A549 (cell line): ENCODE measurements around the gene ATP5F1A. TPM values are rescaled to one million over a fixed set of nuclear protein-coding genes. Genes with fewer than 3 reads are reported as not detected.
"Not testable (repeated sequence)": the region's sequence is repeated elsewhere in the genome, so short reads cannot be mapped to it uniquely, and the experiment has no call there.

Experiments used
- ATAC-seq, 2 experiments: fragments of 200-7000 bp in 1 of 2; fragments of >200 bp in 1 of 2; cut with Nextera tagmentation in 1 of 2; cut with Tn5 transposase in 1 of 2; 3 replicates each; pipeline versions ENCODE4 v1.8.0 to v1.9.1; 2018 to 2020; ENCODE audit warnings: mild to moderate bottlenecking in 1 of 2, moderate library complexity in 1 of 2
- CTCF ChIA-PET: fragments of 300-600 bp; sonication (Branson Sonifier 250); formaldehyde crosslinking; extraction: SDS; loops from one replicate; lab custom pipeline; 2021; ENCODE audit warnings: antibody characterized with exemption, inconsistent platforms; lab: Yijun Ruan, JAX
- POLR2A ChIA-PET: fragments of 350-600 bp; formaldehyde crosslinking; extraction: SDS; loops from one replicate; lab custom pipeline; 2021; ENCODE audit warnings: antibody characterized with exemption, inconsistent platforms; lab: Yijun Ruan, JAX
- DNase-seq, 2 experiments: peaks; one replicate each; pipeline versions ENCODE4 v3.0.0 to v3.0.0-alpha.2; 2011 to 2016; ENCODE audit warnings: low read depth in 1 of 2, low spot score in 1 of 2
- FAIRE-seq: peaks from 2 replicates; lab custom pipeline; 2011; peaks lifted over from hg19 to GRCh38; lab: Jason Lieb, UNC
- H3K27ac ChIP-seq, 2 experiments: fragments of >200 bp; sonication (Bioruptor Twin); formaldehyde crosslinking; 3 replicates each; pipeline ENCODE4 v1.5.1; 2016 to 2017
- H3K4me1 ChIP-seq: fragments of >200 bp; sonication (Bioruptor Twin); formaldehyde crosslinking; 3 replicates; pipeline ENCODE4 v1.6.1; 2016
- H3K4me2 ChIP-seq: fragments of >200 bp; sonication (Bioruptor Twin); formaldehyde crosslinking; 3 replicates; pipeline ENCODE4 v1.6.1; 2016
- H3K4me3 ChIP-seq: fragments of >200 bp; sonication (Bioruptor Twin); formaldehyde crosslinking; 3 replicates; pipeline ENCODE4 v1.5.1; 2016
- H3K9me3 ChIP-seq: fragments of >200 bp; sonication (Bioruptor Twin); formaldehyde crosslinking; 3 replicates; pipeline ENCODE4 v1.6.1; 2016
- ATOH8 ChIP-seq: fragments of 250-450 bp; sonication (Bioruptor Pico); IDR thresholded peaks from 2 replicates; pipeline ENCODE4 v1.5.0; 2020; ENCODE audit warnings: low read depth, mild to moderate bottlenecking, moderate library complexity
- BHLHE40 ChIP-seq: IDR thresholded peaks from 2 replicates; pipeline ENCODE4 v1.6.1; 2012; ENCODE audit warnings: low read depth, low read length, inconsistent platforms
- CBX2 ChIP-seq: fragments of 200-600 bp; sonication (generic); IDR thresholded peaks from 2 replicates; pipeline ENCODE4 v1.6.1; 2016; ENCODE audit warnings: low read depth, mild to moderate bottlenecking, borderline replicate concordance
- CBX8 ChIP-seq: fragments of 200-600 bp; sonication (generic); IDR thresholded peaks from 2 replicates; pipeline ENCODE4 v1.6.1; 2016
- EP300 ChIP-seq, 2 experiments: fragments of >200 bp; sonication (Bioruptor Twin); formaldehyde crosslinking; IDR thresholded peaks; 2 replicates in 1 of 2; 3 replicates in 1 of 2; pipeline ENCODE4 v1.6.1; 2016 to 2017
- FOSB ChIP-seq: fragments of 250-450 bp; sonication (Bioruptor Pico); IDR thresholded peaks from 2 replicates; pipeline ENCODE4 v1.5.0; 2020; ENCODE audit warnings: mild to moderate bottlenecking, moderate library complexity
- MYC ChIP-seq: IDR thresholded peaks from 2 replicates; pipeline ENCODE4 v1.6.1; 2012; ENCODE audit warnings: mild to moderate bottlenecking, inconsistent platforms, low read length, improper control_type of control experiment, borderline replicate concordance
- RAD21 ChIP-seq, 2 experiments: fragments of >200 bp in 1 of 2; sonication (Bioruptor Twin) in 1 of 2; formaldehyde crosslinking in 1 of 2; IDR thresholded peaks in 1 of 2; conservative IDR thresholded peaks in 1 of 2; 2 replicates in 1 of 2; 3 replicates in 1 of 2; pipeline ENCODE4 v1.6.1; 2012 to 2018; ENCODE audit warnings: inconsistent platforms in 1 of 2
- RCOR1 ChIP-seq: fragments of 150-350 bp; IDR thresholded peaks from 2 replicates; pipeline ENCODE4 v1.6.1; 2014; ENCODE audit warnings: antibody characterized with exemption, low read length, low read depth
- RFX5 ChIP-seq: fragments of 450-650 bp; IDR thresholded peaks from 2 replicates; pipeline ENCODE4 v1.7.1; 2014; ENCODE audit warnings: antibody characterized with exemption, mild to moderate bottlenecking, moderate library complexity
- TFCP2L1 ChIP-seq: fragments of 250-450 bp; sonication (Bioruptor Pico); IDR thresholded peaks from 2 replicates; pipeline ENCODE4 v1.5.0; 2021; ENCODE audit warnings: mild to moderate bottlenecking
- ZC3H11A ChIP-seq: fragments of 450-650 bp; IDR thresholded peaks from 2 replicates; pipeline ENCODE4 v1.6.1; 2014; ENCODE audit warnings: antibody characterized with exemption, mild to moderate bottlenecking
- WGBS: methylation state at CpG from one replicate; pipeline ENCODE4 v1.1.6; 2017; ENCODE audit errors: missing lambda C conversion rate; 5-methylcytosine and 5-hydroxymethylcytosine counted together
- polyA plus RNA-seq, 4 experiments: library from polyadenylated mRNA; depleted of rRNA in 3 of 4; stranded (reverse); fragments of >200 nt; fragmentation: RNase III in 1 of 4; extraction: RNeasy Plus Mini Kit Qiagen cat#74134 plus additional on column Dnase treatment in 1 of 4; gene quantifications; 2 replicates in 3 of 4; 3 replicates in 1 of 4; pipeline ENCODE4 v1.2.3, GENCODE V29; 2011 to 2017
- TF ChIP-seq, protein P1 (sequence below): fragments of >200 bp; sonication (Bioruptor Twin); formaldehyde crosslinking; IDR thresholded peaks from 3 replicates; pipeline ENCODE4 v1.5.1; 2016

The ATP5F1A gene
- polyA plus RNA-seq, 2 of the 4 experiments (the other 2 are of a cell fraction) = 422 to 543 TPM

GRCh38 chr18:46097431-46097800 lies 680 bp downstream of the ATP5F1A start:
- Histone ChIP-seq H3K9me3 (no peaks in the 10 kb centered on the region), H3K4me2 (peak overlapping the region; percentile 88), H3K4me1 (peaks cover 7% of the 10 kb centered on the region; the same call in 1 of the 3 replicates), H3K4me3 (peak overlapping the region; percentile 98), H3K27ac (peak overlapping the region; percentile 97 to 99)
- no peak for TF ChIP-seq CBX2
- TF ChIP-seq RCOR1 = no peak
- no peak for TF ChIP-seq BHLHE40
- TF ChIP-seq FOSB (CRISPR knock-in tag) = no peak
- TF ChIP-seq RFX5 = no peak
- TF ChIP-seq ATOH8 (CRISPR knock-in tag) = no peak
- TF ChIP-seq RAD21 (conservative IDR thresholded peaks at IDR 0.05 in 1 of 2, IDR thresholded peaks at IDR 0.05 in 1 of 2) = no peak
- TF ChIP-seq CBX8 = no peak
- ChIA-PET POLR2A (interaction anchor here (0.7 kb wide), 1 partner anchor 561 kb away, joined by 4 read pairs; no protein-coding TSS in a partner anchor), CTCF (no interaction called here)
- ATAC-seq = no peak
- no peak for DNase-seq
- under 1% methylated on average over 8 of the region's 8 CpGs for WGBS
- no peak for FAIRE-seq

GRCh38 chr18:46096651-46097300 lies 1.3 kb downstream of the ATP5F1A start:
- CTCF ChIA-PET = interaction anchor here (0.9 kb wide), 1 partner anchor 23 kb away, joined by 3 read pairs; no protein-coding TSS in a partner anchor
- TF ChIP-seq RFX5 (no peak), TFCP2L1 (no peak), ZC3H11A (no peak), MYC (no peak)
- TF ChIP-seq, protein P1, sequence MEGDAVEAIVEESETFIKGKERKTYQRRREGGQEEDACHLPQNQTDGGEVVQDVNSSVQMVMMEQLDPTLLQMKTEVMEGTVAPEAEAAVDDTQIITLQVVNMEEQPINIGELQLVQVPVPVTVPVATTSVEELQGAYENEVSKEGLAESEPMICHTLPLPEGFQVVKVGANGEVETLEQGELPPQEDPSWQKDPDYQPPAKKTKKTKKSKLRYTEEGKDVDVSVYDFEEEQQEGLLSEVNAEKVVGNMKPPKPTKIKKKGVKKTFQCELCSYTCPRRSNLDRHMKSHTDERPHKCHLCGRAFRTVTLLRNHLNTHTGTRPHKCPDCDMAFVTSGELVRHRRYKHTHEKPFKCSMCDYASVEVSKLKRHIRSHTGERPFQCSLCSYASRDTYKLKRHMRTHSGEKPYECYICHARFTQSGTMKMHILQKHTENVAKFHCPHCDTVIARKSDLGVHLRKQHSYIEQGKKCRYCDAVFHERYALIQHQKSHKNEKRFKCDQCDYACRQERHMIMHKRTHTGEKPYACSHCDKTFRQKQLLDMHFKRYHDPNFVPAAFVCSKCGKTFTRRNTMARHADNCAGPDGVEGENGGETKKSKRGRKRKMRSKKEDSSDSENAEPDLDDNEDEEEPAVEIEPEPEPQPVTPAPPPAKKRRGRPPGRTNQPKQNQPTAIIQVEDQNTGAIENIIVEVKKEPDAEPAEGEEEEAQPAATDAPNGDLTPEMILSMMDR = no peak
- TF ChIP-seq, all 56 proteins: peak for 0
- POLR2A ChIA-PET = interaction anchor here (0.6 to 0.7 kb wide), 3 partner anchors 7 to 562 kb away, joined by 3 to 4 read pairs (median 4); partner anchors contain the start of gene HAUS1

DNA sequence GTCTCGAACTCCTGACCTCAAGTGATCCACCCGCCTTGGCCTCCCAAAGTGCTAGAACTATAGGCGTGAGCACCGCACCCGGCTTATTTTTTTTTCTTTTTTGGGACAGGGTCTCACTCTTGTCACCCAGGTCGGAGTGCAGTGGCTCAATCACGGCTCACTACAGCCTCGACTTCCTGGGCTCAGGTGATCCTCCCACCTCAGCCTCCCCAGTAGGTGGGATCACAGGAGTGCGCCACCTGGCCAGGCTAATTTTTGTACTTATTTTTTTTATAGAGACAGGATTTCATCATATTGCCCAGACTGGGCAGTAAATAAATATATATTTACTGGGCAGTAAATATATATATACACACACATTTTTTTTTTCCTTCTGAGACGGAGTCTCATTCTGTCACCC lies 2.6 kb downstream of the ATP5F1A start:
- no peak overlapping the region for H3K4me3 ChIP-seq
- ATAC-seq = no peak
- H3K4me2 ChIP-seq = 0 out of 3 replicates have a peak overlapping the region, but pooled peaks have one; percentile 88
- WGBS = 98% methylated on average over 10 of the region's 10 CpGs
- CTCF ChIA-PET = no interaction called here
- POLR2A ChIA-PET = no interaction called here
- TF ChIP-seq EP300 (IDR thresholded peaks at IDR 0.05) (no peak), FOSB (CRISPR knock-in tag) (no peak)
- no peaks in the 10 kb centered on the region for H3K9me3 ChIP-seq
- DNase-seq = no peak
- no peak for FAIRE-seq
- H3K27ac ChIP-seq = no peak overlapping the region
- H3K4me1 ChIP-seq = peaks cover 7% of the 10 kb centered on the region; the same call in 1 of the 3 replicates

More at GRCh38 chr18:46096651-46097300, 1.3 kb downstream of the ATP5F1A start:
- DNase-seq (peak in 1 of 2 experiments; percentile 15), ATAC-seq (no peak), FAIRE-seq (no peak)
- Histone ChIP-seq H3K27ac (peak overlapping the region; percentile 97 to 99), H3K9me3 (no peaks in the 10 kb centered on the region), H3K4me2 (peak overlapping the region; percentile 88), H3K4me1 (peaks cover 7% of the 10 kb centered on the region; the same call in 1 of the 3 replicates), H3K4me3 (peak overlapping the region; percentile 98)
- WGBS = 26% methylated on average over 20 of the region's 22 CpGs

GRCh38 chr18:46088501-46088900 lies 9.6 kb downstream of the ATP5F1A start:
- H3K4me1 ChIP-seq, POLR2A ChIA-PET, H3K27ac ChIP-seq, H3K4me2 ChIP-seq, H3K4me3 ChIP-seq, ATAC-seq, FAIRE-seq, DNase-seq: not testable (repeated sequence)
- WGBS = 95% methylated on average over 5 of the region's 8 CpGs
- H3K9me3 ChIP-seq = peaks cover 11% of the 10 kb centered on the region; the same call in 1 of the 3 replicates
- CTCF ChIA-PET = interaction anchor here (0.7 kb wide), 1 partner anchor 15 kb away, joined by 3 read pairs; no protein-coding TSS in a partner anchor
